Nephron progenitor cell (in vitro differentiated cells): ENCODE data around the gene DCAF4L1.

Experiments
- DNase-seq: peaks from one replicate; pipeline ENCODE4 v3.0.0; 2021
- H3K27ac Mint-ChIP-seq: 2 replicates; pipeline ENCODE4 v1.8.0; 2021; ENCODE audit warnings: mild to moderate bottlenecking, moderate library complexity, mixed read lengths
- H3K27me3 Mint-ChIP-seq: 2 replicates; pipeline ENCODE4 v1.8.0; 2021; ENCODE audit warnings: mild to moderate bottlenecking, low read depth, mixed read lengths; ENCODE audit not compliant: poor library complexity
- H3K36me3 Mint-ChIP-seq: 2 replicates; pipeline ENCODE4 v1.8.0; 2021; ENCODE audit warnings: low read depth, mixed read lengths
- H3K4me1 Mint-ChIP-seq: 2 replicates; pipeline ENCODE4 v1.8.0; 2021; ENCODE audit warnings: mixed read lengths
- H3K4me3 Mint-ChIP-seq: 2 replicates; pipeline ENCODE4 v1.8.0; 2021; ENCODE audit warnings: mild to moderate bottlenecking, moderate library complexity, mixed read lengths
- H3K9me3 Mint-ChIP-seq: 2 replicates; pipeline ENCODE4 v1.8.0; 2021; ENCODE audit warnings: mild to moderate bottlenecking, moderate library complexity, mixed read lengths
- TF ChIP-seq, protein P1 (sequence below): fragments of 200-600 bp; sonication (generic); IDR thresholded peaks from 2 replicates; pipeline ENCODE4 v1.5.0; 2021; ENCODE audit warnings: antibody characterized with exemption

DCAF4L1 gene

DNA sequence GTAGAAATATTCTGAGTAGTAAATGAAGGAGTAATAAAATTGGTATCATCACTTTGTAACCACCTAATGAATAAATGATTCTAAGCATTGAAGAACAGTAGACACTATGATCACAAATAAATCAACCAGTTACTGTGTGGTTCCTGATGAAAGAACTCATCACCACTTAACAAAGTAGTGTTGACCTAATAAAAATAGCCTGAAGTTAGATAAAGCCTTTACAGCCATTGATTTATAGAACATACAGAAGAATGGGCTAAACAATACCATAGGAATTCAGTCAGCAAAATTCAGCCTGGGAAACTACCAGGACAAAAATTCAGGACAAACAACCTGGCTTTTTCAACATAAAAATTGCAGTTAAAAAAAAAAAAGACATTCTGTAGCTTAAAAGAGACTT lies 17.8 kb downstream of the DCAF4L1 start:
- Mint-ChIP-seq H3K4me1 (no peaks in the 10 kb centered on the region), H3K9me3 (no peaks in the 10 kb centered on the region), H3K4me3 (no peak overlapping the region), H3K27me3 (no peaks in the 10 kb centered on the region), H3K27ac (no peak overlapping the region), H3K36me3 (peaks cover 19% of the 10 kb centered on the region)
- TF ChIP-seq, protein P1, sequence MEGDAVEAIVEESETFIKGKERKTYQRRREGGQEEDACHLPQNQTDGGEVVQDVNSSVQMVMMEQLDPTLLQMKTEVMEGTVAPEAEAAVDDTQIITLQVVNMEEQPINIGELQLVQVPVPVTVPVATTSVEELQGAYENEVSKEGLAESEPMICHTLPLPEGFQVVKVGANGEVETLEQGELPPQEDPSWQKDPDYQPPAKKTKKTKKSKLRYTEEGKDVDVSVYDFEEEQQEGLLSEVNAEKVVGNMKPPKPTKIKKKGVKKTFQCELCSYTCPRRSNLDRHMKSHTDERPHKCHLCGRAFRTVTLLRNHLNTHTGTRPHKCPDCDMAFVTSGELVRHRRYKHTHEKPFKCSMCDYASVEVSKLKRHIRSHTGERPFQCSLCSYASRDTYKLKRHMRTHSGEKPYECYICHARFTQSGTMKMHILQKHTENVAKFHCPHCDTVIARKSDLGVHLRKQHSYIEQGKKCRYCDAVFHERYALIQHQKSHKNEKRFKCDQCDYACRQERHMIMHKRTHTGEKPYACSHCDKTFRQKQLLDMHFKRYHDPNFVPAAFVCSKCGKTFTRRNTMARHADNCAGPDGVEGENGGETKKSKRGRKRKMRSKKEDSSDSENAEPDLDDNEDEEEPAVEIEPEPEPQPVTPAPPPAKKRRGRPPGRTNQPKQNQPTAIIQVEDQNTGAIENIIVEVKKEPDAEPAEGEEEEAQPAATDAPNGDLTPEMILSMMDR, result no peak
- no peak for DNase-seq

DNA sequence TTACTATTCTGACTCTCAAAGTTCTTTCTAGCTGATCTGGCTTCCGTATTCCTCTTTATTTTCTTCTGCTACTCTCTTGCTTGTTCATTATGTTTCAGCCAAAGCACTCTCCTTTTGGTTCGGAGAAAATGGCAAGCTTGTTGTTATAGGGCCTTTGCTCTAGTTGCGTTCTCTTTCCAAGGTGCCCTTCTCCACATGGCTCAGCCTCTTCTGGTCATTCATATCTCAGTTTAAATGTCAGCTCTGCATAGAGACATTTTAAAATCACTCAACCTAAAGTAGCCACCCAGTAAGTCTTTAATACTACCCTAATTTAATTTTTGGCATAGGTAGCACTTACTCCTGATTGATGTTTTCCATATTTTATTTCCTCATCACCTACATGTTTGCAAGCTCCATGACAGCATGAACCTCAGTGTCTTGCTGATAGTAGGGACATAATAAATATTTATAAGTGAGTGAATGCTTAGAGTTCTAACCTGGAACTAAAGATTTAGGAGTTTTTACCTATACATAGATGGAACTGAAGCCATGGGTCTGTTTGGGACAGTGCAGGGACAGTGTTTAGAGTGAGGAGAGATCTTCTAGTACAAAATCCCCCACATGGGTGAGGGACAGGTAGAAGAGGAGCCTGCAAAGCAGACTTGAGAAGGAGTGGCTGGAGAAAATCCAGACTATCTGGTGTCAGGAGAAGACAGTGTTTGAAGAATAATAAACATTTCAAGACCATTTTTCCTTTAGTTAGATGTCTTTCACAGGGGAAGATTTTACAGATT lies 26.6 kb downstream of the DCAF4L1 start:
- DNase-seq, result no peak
- Mint-ChIP-seq H3K4me1 (no peaks in the 10 kb centered on the region), H3K27ac (no peak overlapping the region)

DNA sequence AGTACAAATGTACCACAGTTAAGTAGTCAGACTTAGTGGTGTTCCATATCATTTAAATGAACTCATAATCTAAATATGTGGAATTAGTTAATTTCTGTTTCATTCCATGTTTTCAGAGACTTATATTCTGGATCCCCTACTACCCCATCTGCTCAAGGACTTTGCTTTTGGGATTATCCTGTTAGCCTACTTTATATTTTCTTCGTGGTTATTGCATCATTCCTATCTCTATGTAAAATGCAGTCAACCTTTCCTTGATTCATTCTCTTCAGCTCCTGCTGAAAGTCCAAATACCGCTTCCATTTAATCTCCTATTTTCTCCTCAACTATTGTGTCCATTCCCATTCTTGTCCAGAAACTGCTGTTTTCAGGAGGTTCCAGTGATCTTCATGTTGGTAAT lies 33.9 kb downstream of the DCAF4L1 start:
- Mint-ChIP-seq H3K27ac (no peak overlapping the region), H3K36me3 (peaks cover 39% of the 10 kb centered on the region), H3K27me3 (no peaks in the 10 kb centered on the region), H3K9me3 (no peaks in the 10 kb centered on the region), H3K4me1 (no peaks in the 10 kb centered on the region), H3K4me3 (no peak overlapping the region)
- DNase-seq, result no peak
- TF ChIP-seq, protein P1, result no peak

More for the DNA sequence above, 26.6 kb downstream of the DCAF4L1 start:
- peaks cover 54% of the 10 kb centered on the region for H3K36me3 Mint-ChIP-seq
- H3K9me3 Mint-ChIP-seq, result no peaks in the 10 kb centered on the region
- H3K27me3 Mint-ChIP-seq, result no peaks in the 10 kb centered on the region
- no peak overlapping the region for H3K4me3 Mint-ChIP-seq
- TF ChIP-seq, protein P1, result no peak

- H3K27ac Mint-ChIP-seq, result no peak overlapping the region
- no peaks in the 10 kb centered on the region for H3K9me3 Mint-ChIP-seq
- TF ChIP-seq, protein P1, result no peak
- H3K27me3 Mint-ChIP-seq, result no peaks in the 10 kb centered on the region
- H3K4me3 Mint-ChIP-seq, result no peak overlapping the region
- peaks cover 35% of the 10 kb centered on the region for H3K36me3 Mint-ChIP-seq
- DNase-seq, result no peak
- H3K4me1 Mint-ChIP-seq, result no peaks in the 10 kb centered on the region
Measured at GRCh38 chr4:42018451-42018850, 36.9 kb downstream of the DCAF4L1 start.
